Measurements from ENCODE around the gene CALML3. TPM values are rescaled to one million over a fixed set of nuclear protein-coding genes. Genes with fewer than 3 reads are reported as not detected.

The CALML3 gene
- total RNA-seq, 1 experiment from 2014 or later = not detected

GRCh38 chr10:5492322-5492855 lies 32.4 kb upstream of the CALML3 start:
- no peak overlapping the region for H3K23ac ChIP-seq (ENCODE audit: insufficient read length, low read depth, low read length)
- no peaks in the 10 kb centered on the region for H3K27me3 ChIP-seq (ENCODE audit: insufficient read depth, low read length)
- H3K79me1 ChIP-seq (ENCODE audit: insufficient read depth, low read depth, low read length, poor library complexity, severe bottlenecking) = no peaks in the 10 kb centered on the region
- no peak overlapping the region for H3K9ac ChIP-seq (ENCODE audit: extremely low read depth, insufficient read length, low read length)
- H3K4me1 Mint-ChIP-seq = peaks cover 20% of the 10 kb centered on the region in 2 experiments; a peak in 3 of 4 replicates
- H3K4me2 ChIP-seq (ENCODE audit: insufficient read depth, insufficient read length, low read length) = no peak overlapping the region
- H3K18ac ChIP-seq (ENCODE audit: insufficient read length, low read depth, low read length) = no peak overlapping the region
- H3K36me3 Mint-ChIP-seq (ENCODE audit: insufficient read depth in 1 of 3, low read depth in 3 of 3) = peaks cover 3 to 11% (median 5%) of the 10 kb centered on the region in 3 experiments
- H3T11ph ChIP-seq (ENCODE audit: low read length) = no peak overlapping the region
- H3K56ac ChIP-seq (ENCODE audit: insufficient read length, low read depth, low read length) = no peak overlapping the region
- no peaks in the 10 kb centered on the region for H3K79me2 ChIP-seq (ENCODE audit: insufficient read depth, low read length)
- peaks cover 6% of the 10 kb centered on the region for H3K9me3 ChIP-seq (ENCODE audit: control insufficient read depth, low read depth, low read length)
- no peak overlapping the region for H2BK5ac ChIP-seq (ENCODE audit: insufficient read length, low read length)
- H3K4ac ChIP-seq (ENCODE audit: low read depth, low read length) = no peak overlapping the region
- H4K91ac ChIP-seq (ENCODE audit: insufficient read length, low read depth, low read length) = no peak overlapping the region
- no peaks in the 10 kb centered on the region for H3K23me2 ChIP-seq (ENCODE audit: insufficient read length, low read depth, low read length, poor library complexity, severe bottlenecking)
- peaks cover 4% of the 10 kb centered on the region for H3K27me3 Mint-ChIP-seq (ENCODE audit: low read depth)
- H3K4me1 ChIP-seq (ENCODE audit: insufficient read depth, low read length) = no peaks in the 10 kb centered on the region
- no peak overlapping the region for H3K27ac Mint-ChIP-seq
- no peaks in the 10 kb centered on the region for H4K20me1 ChIP-seq (ENCODE audit: control insufficient read depth, insufficient read depth, insufficient read length)
- no peak overlapping the region for H2BK15ac ChIP-seq (ENCODE audit: low read depth, low read length)
- H2BK120ac ChIP-seq (ENCODE audit: low read depth, low read length, poor library complexity, severe bottlenecking) = no peak overlapping the region
- no peak overlapping the region for H2BK12ac ChIP-seq (ENCODE audit: insufficient read length, low read depth, low read length)
- DNase-seq = no peak
- no peak overlapping the region for H4K8ac ChIP-seq (replicated peaks; ENCODE audit: insufficient read length, low read depth, low read length)
- H3K27ac ChIP-seq (ENCODE audit: insufficient read length, low read depth, low read length) = no peak overlapping the region
- no CpG with 5 or more reads among the region's 4 CpGs for WGBS (ENCODE audit: extremely low coverage, insufficient read length, low lambda C conversion rate)
- H4K5ac ChIP-seq (ENCODE audit: insufficient read length, low read depth, low read length) = no peak overlapping the region
- H2BK20ac ChIP-seq (ENCODE audit: low read depth, low read length, poor library complexity, severe bottlenecking) = no peak overlapping the region
- H2AK5ac ChIP-seq (ENCODE audit: insufficient read length, low read length) = no peak overlapping the region
- no peak overlapping the region for H2AFZ ChIP-seq (ENCODE audit: low read length)
- H3K14ac ChIP-seq (ENCODE audit: insufficient read depth, low read length) = no peak overlapping the region
- no peak overlapping the region for H3K4me3 Mint-ChIP-seq
- H3K9me3 Mint-ChIP-seq = peaks cover 9 to 11% of the 10 kb centered on the region in 2 experiments
- TF ChIP-seq, protein P1, sequence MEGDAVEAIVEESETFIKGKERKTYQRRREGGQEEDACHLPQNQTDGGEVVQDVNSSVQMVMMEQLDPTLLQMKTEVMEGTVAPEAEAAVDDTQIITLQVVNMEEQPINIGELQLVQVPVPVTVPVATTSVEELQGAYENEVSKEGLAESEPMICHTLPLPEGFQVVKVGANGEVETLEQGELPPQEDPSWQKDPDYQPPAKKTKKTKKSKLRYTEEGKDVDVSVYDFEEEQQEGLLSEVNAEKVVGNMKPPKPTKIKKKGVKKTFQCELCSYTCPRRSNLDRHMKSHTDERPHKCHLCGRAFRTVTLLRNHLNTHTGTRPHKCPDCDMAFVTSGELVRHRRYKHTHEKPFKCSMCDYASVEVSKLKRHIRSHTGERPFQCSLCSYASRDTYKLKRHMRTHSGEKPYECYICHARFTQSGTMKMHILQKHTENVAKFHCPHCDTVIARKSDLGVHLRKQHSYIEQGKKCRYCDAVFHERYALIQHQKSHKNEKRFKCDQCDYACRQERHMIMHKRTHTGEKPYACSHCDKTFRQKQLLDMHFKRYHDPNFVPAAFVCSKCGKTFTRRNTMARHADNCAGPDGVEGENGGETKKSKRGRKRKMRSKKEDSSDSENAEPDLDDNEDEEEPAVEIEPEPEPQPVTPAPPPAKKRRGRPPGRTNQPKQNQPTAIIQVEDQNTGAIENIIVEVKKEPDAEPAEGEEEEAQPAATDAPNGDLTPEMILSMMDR (conservative IDR thresholded peaks at IDR 0.05) = no peak

All from H9 (cell line).